ENCODE measurements around the gene UNC5CL. TPM values are rescaled to one million over a fixed set of nuclear protein-coding genes. Genes with fewer than 3 reads are reported as not detected.

UNC5CL gene
- total RNA-seq, 2 experiments from 2014 or later = 1.0 to 1.2 TPM

- ChIA-PET POLR2A (no interaction called here), CTCF (no interaction called here)
Measured at GRCh38 chr6:41066867-41067304, 27.9 kb upstream of the UNC5CL start.

GRCh38 chr6:41065550-41066026, 26.6 kb upstream of the UNC5CL start:
- ChIA-PET POLR2A (no interaction called here), CTCF (no interaction called here)

- ChIA-PET POLR2A (no interaction called here), CTCF (no interaction called here)
Measured at GRCh38 chr6:41064841-41065240, 25.8 kb upstream of the UNC5CL start.

GRCh38 chr6:41063884-41064285, 24.9 kb upstream of the UNC5CL start:
- ChIA-PET POLR2A (no interaction called here), CTCF (no interaction called here)

GRCh38 chr6:41062056-41062455, 23.0 kb upstream of the UNC5CL start:
- POLR2A ChIA-PET = no interaction called here

GRCh38 chr6:41061196-41061726, 22.2 kb upstream of the UNC5CL start:
- ChIA-PET POLR2A (interaction anchor here (0.7 kb wide), 1 partner anchor 236 kb away, joined by 9 read pairs; no protein-coding TSS in a partner anchor), CTCF (interaction anchor here (0.6 kb wide), 1 partner anchor 533 kb away, joined by 3 read pairs; no protein-coding TSS in a partner anchor)

More at GRCh38 chr6:41062056-41062455, 23.0 kb upstream of the UNC5CL start:
- CTCF ChIA-PET = no interaction called here

GRCh38 chr6:41059556-41059955, 20.5 kb upstream of the UNC5CL start:
- POLR2A ChIA-PET = no interaction called here
- CTCF ChIA-PET = no interaction called here

GRCh38 chr6:41058783-41059181, 19.8 kb upstream of the UNC5CL start:
- POLR2A ChIA-PET = no interaction called here
- CTCF ChIA-PET = no interaction called here

- ChIA-PET POLR2A (no interaction called here), CTCF (interaction anchor here (1.4 to 2.9 kb wide), 2 partner anchors 21 to 29 kb away, joined by 5 to 9 read pairs; no protein-coding TSS in a partner anchor)
Measured at GRCh38 chr6:41056768-41057490, 17.9 kb upstream of the UNC5CL start.

GRCh38 chr6:41055149-41055548, 16.1 kb upstream of the UNC5CL start:
- ChIA-PET CTCF (interaction anchor here (2.9 kb wide), 1 partner anchor 27 kb away, joined by 9 read pairs; no protein-coding TSS in a partner anchor), POLR2A (no interaction called here)

- POLR2A ChIA-PET = no interaction called here
- CTCF ChIA-PET = interaction anchor here (1.5 to 3.0 kb wide), 3 partner anchors 9 to 27 kb away, joined by 4 to 9 read pairs (median 8); partner anchors contain the start of gene UNC5CL
Measured at GRCh38 chr6:41054511-41054910, 15.5 kb upstream of the UNC5CL start.

- ChIA-PET CTCF (interaction anchor here (1.5 to 3.0 kb wide), 2 partner anchors 8 to 14 kb away, joined by 4 to 8 read pairs; partner anchors contain the start of gene UNC5CL), POLR2A (no interaction called here)
Measured at GRCh38 chr6:41053041-41053440, 14.0 kb upstream of the UNC5CL start, which contains the start of gene APOBEC2. Gene APOBEC2, plus strand, starts transcription at chr6:41053202. Its CDS starts 146 bp downstream, at chr6:41053348.

- POLR2A ChIA-PET = no interaction called here
- CTCF ChIA-PET = interaction anchor here (3.0 kb wide), 1 partner anchor 13 kb away, joined by 8 read pairs; the partner anchor contains the start of gene UNC5CL
Measured at GRCh38 chr6:41051873-41052272, 12.9 kb upstream of the UNC5CL start.

GRCh38 chr6:41050536-41050935, 11.5 kb upstream of the UNC5CL start:
- ChIA-PET CTCF (no interaction called here), POLR2A (no interaction called here)

- POLR2A ChIA-PET = no interaction called here
- CTCF ChIA-PET = no interaction called here
Measured at GRCh38 chr6:41049955-41050354, 10.9 kb upstream of the UNC5CL start.

GRCh38 chr6:41049521-41049920, 10.5 kb upstream of the UNC5CL start:
- CTCF ChIA-PET = interaction anchor here (1.6 kb wide), 1 partner anchor 10 kb away, joined by 4 read pairs; the partner anchor contains the start of gene UNC5CL
- POLR2A ChIA-PET = no interaction called here

- POLR2A ChIA-PET = interaction anchor here (0.5 to 0.6 kb wide), 2 partner anchors 15 to 27 kb away, joined by 3 to 4 read pairs; no protein-coding TSS in a partner anchor
- CTCF ChIA-PET = interaction anchor here (1.0 to 1.6 kb wide), 3 partner anchors 8 to 40 kb away, joined by 3 to 4 read pairs (median 4); partner anchors contain the start of gene UNC5CL
Measured at GRCh38 chr6:41047745-41048732, 9.0 kb upstream of the UNC5CL start.

- POLR2A ChIA-PET = interaction anchor here (0.5 kb wide), 1 partner anchor 16 kb away, joined by 4 read pairs; no protein-coding TSS in a partner anchor
- CTCF ChIA-PET = interaction anchor here (1.1 kb wide), 1 partner anchor 39 kb away, joined by 3 read pairs; no protein-coding TSS in a partner anchor
Measured at GRCh38 chr6:41047306-41047705, 8.3 kb upstream of the UNC5CL start.

- ChIA-PET POLR2A (no interaction called here), CTCF (no interaction called here)
Measured at GRCh38 chr6:41046084-41046483, 7.1 kb upstream of the UNC5CL start.

Measured in activated CD8-positive, alpha-beta memory T cell treated with anti-CD3 and anti-CD28 coated beads for 36 hours (primary cell).